ENCODE measurements around the gene KDM4B. TPM values are rescaled to one million over a fixed set of nuclear protein-coding genes. Genes with fewer than 3 reads are reported as not detected.

The KDM4B gene
- total and polyA plus RNA-seq, 9 donors, result 5.2 to 62.9 (median 46.4) TPM

- TF ChIP-seq EP300 (IDR thresholded peaks at IDR 0.05), result no peak
- no peak for TF ChIP-seq CTCF (IDR thresholded peaks at IDR 0.05)
- TF ChIP-seq POLR2A (IDR thresholded peaks at IDR 0.05), result no peak
- Histone ChIP-seq H3K4me1 (ENCODE audit: insufficient read depth) (no peaks in the 10 kb centered on the region), H3K9me3 (no peaks in the 10 kb centered on the region), H3K4me3 (no peak overlapping the region), H3K27ac (no peak overlapping the region), H3K27me3 (no peaks in the 10 kb centered on the region), H3K36me3 (no peaks in the 10 kb centered on the region)
- no peak for DNase-seq
- intact Hi-C loops (cut with DNase I), result no loop called here
- 88 to 93% (median 91%) methylated on average over 18 of the region's 18 CpGs for WGBS, 3 donors
Observed at GRCh38 chr19:5078182-5078581, 109.3 kb downstream of the KDM4B start.

GRCh38 chr19:5078666-5079065, 109.8 kb downstream of the KDM4B start:
- DNase-seq, result no peak
- no peak for TF ChIP-seq EP300 (IDR thresholded peaks at IDR 0.05)
- TF ChIP-seq POLR2A (IDR thresholded peaks at IDR 0.05), result no peak
- Histone ChIP-seq H3K36me3 (no peaks in the 10 kb centered on the region), H3K4me3 (no peak overlapping the region), H3K9me3 (no peaks in the 10 kb centered on the region), H3K27ac (no peak overlapping the region), H3K4me1 (ENCODE audit: insufficient read depth) (no peaks in the 10 kb centered on the region), H3K27me3 (no peaks in the 10 kb centered on the region)
- intact Hi-C loops (cut with DNase I), result no loop called here
- WGBS, 3 donors, result 88 to 94% (median 94%) methylated on average over 16 of the region's 16 CpGs

- H3K27me3 ChIP-seq, result no peaks in the 10 kb centered on the region
- H3K9me3 ChIP-seq, result no peaks in the 10 kb centered on the region
- TF ChIP-seq EP300 (IDR thresholded peaks at IDR 0.05), result no peak
- TF ChIP-seq CTCF (IDR thresholded peaks at IDR 0.05), result no peak
- no peak for TF ChIP-seq POLR2A (IDR thresholded peaks at IDR 0.05)
- intact Hi-C loops (cut with DNase I), result no loop called here
- H3K27ac ChIP-seq, result no peak overlapping the region
- no peaks in the 10 kb centered on the region for H3K4me1 ChIP-seq (ENCODE audit: insufficient read depth)
- no peak for DNase-seq
- no peak overlapping the region for H3K4me3 ChIP-seq
- no peaks in the 10 kb centered on the region for H3K36me3 ChIP-seq
- 88 to 93% (median 89%) methylated on average over 18 of the region's 18 CpGs for whole genome bisulfite sequencing, 3 donors
Observed at GRCh38 chr19:5079071-5079774, 110.3 kb downstream of the KDM4B start.

GRCh38 chr19:5080030-5080654, 111.2 kb downstream of the KDM4B start:
- Histone ChIP-seq H3K4me1 (ENCODE audit: insufficient read depth) (no peaks in the 10 kb centered on the region), H3K9me3 (no peaks in the 10 kb centered on the region), H3K27ac (no peak overlapping the region), H3K27me3 (no peaks in the 10 kb centered on the region), H3K4me3 (no peak overlapping the region), H3K36me3 (no peaks in the 10 kb centered on the region)
- intact Hi-C loops (cut with DNase I), result no loop called here
- DNase-seq, result no peak
- TF ChIP-seq EP300 (IDR thresholded peaks at IDR 0.05) (no peak), CTCF (IDR thresholded peaks at IDR 0.05) (no peak), POLR2A (IDR thresholded peaks at IDR 0.05) (no peak)
- 85 to 88% (median 86%) methylated on average over 27 of the region's 27 CpGs for WGBS, 3 donors

GRCh38 chr19:5080809-5081208, 111.9 kb downstream of the KDM4B start:
- 89 to 96% (median 91%) methylated on average over 19 of the region's 19 CpGs for WGBS, 3 donors
- no peak for DNase-seq
- Histone ChIP-seq H3K27ac (no peak overlapping the region), H3K36me3 (no peaks in the 10 kb centered on the region), H3K4me3 (no peak overlapping the region), H3K9me3 (no peaks in the 10 kb centered on the region), H3K4me1 (ENCODE audit: insufficient read depth) (no peaks in the 10 kb centered on the region), H3K27me3 (no peaks in the 10 kb centered on the region)
- intact Hi-C loops (cut with DNase I), result no loop called here
- TF ChIP-seq CTCF (IDR thresholded peaks at IDR 0.05), result no peak
- TF ChIP-seq EP300 (IDR thresholded peaks at IDR 0.05), result no peak
- TF ChIP-seq POLR2A (IDR thresholded peaks at IDR 0.05), result no peak
